Stomach (tissue), 9 donors: ENCODE data around the gene SMC2. TPM values are rescaled to one million over a fixed set of nuclear protein-coding genes. Genes with fewer than 3 reads are reported as not detected.

ENCODE experiments used
- DNase-seq, 2 donors: peaks; one replicate each; pipeline versions ENCODE4 v3.0.0 to v3.0.0-alpha.2; 2013 to 2019
- H3K27ac ChIP-seq, 5 donors: fragments of 200-600 bp in 4 of 5; sonication (generic) in 4 of 5; one replicate each; pipeline ENCODE4 v1.5.1; 2013 to 2019; ENCODE audit warnings: mild to moderate bottlenecking in 1 of 5, moderate library complexity in 1 of 5
- H3K27me3 ChIP-seq, 3 donors: fragments of 200-600 bp; sonication (generic); one replicate each; pipeline ENCODE4 v1.5.1; 2017 to 2019; ENCODE audit warnings: mixed run types in 1 of 3
- H3K36me3 ChIP-seq, 4 donors: fragments of 200-600 bp; sonication (generic); 1 replicate in 3 of 4; 2 replicates in 1 of 4; pipeline ENCODE4 v1.5.1; 2016 to 2019
- H3K4me1 ChIP-seq, 4 donors: fragments of 200-600 bp; sonication (generic); one replicate each; pipeline ENCODE4 v1.5.1; 2016 to 2019
- H3K4me3 ChIP-seq, 4 donors: fragments of 200-600 bp; sonication (generic) in 3 of 4; one replicate each; pipeline ENCODE4 v1.5.1; 2016 to 2019; ENCODE audit warnings: mild to moderate bottlenecking in 1 of 4
- H3K9me3 ChIP-seq, 4 donors: fragments of 200-600 bp; sonication (generic); one replicate each; pipeline ENCODE4 v1.5.1; 2016 to 2019
- EP300 ChIP-seq: sonication (generic); formaldehyde crosslinking; IDR thresholded peaks from one replicate; pipeline ENCODE4 v1.6.1; 2017; ENCODE audit warnings: antibody characterized with exemption
- POLR2A ChIP-seq, 4 donors: fragments of 450-650 bp; IDR thresholded peaks; one replicate each; pipeline ENCODE4 v1.6.1; 2016; ENCODE audit warnings: antibody characterized with exemption in 4 of 4, control low read depth in 2 of 4, mild to moderate bottlenecking in 1 of 4, moderate library complexity in 1 of 4
- POLR2AphosphoS5 ChIP-seq, 3 donors: sonication (generic); formaldehyde crosslinking; IDR thresholded peaks; one replicate each; pipeline ENCODE4 v1.6.1; 2016; ENCODE audit warnings: antibody characterized with exemption in 3 of 3
- WGBS, 5 donors: extraction: QIAGEN DNeasy Blood & Tissue Kit in 3 of 5; methylation state at CpG; one replicate each; pipeline versions ENCODE4 v1.1.5 to v1.1.7; 2013 to 2018; 5-methylcytosine and 5-hydroxymethylcytosine counted together
- intact Hi-C: fragments of 100-400 bp; cut with DNase I; formaldehyde crosslinking; loops from one replicate; pipeline ENCODE4 v1.15.1; 2023; ENCODE audit warnings: low total_unique reads
- polyA plus RNA-seq, 3 donors: library from polyadenylated mRNA; stranded (reverse); fragments of 200-250 nt; gene quantifications; one replicate each; pipeline ENCODE4 v1.2.3, GENCODE V29; 2013
- total RNA-seq, 5 donors: library from RNA; depleted of rRNA; stranded (reverse); fragments of >200 nt; gene quantifications; one replicate each; pipeline versions ENCODE4 v1.1.0 to v1.2.3, GENCODE V29; 2014 to 2016
- TF ChIP-seq, protein P1 (sequence below), 7 experiments: fragments of 450-650 bp in 4 of 7; fragments of 200-600 bp in 3 of 7; sonication (generic) in 3 of 7; IDR thresholded peaks; one replicate each; pipeline ENCODE4 v1.5.1; 2016 to 2019; ENCODE audit warnings: antibody characterized with exemption in 7 of 7, control low read depth in 2 of 7, mild to moderate bottlenecking in 1 of 7
- donor health status: healthy with polysubstance abuse.
- donor health status: Bipolar disorder and iron deficiency.
- donor health status: healthy.

The SMC2 gene
- total and polyA plus RNA-seq, 8 donors: 1.4 to 16.0 (median 3.4) TPM

DNA sequence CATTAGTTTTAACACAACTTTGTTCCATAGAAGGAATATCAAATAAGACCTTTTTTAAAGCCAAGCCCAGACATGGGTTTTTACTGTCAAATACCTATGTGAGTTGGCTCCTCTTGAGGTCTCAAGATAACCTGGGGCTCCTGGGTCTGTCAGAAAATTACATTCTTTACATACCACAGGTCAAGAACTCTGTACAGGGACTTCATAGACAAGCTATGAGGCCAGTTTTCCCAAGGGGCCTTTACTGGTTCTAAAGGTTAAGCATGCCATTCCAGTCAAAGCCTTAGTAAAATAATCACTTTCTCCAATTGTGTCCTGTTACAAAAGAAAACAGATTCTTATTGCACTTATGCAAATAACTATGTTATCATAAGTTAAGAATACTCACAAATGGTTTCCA, 15.5 kb upstream of the SMC2 start:
- no peaks in the 10 kb centered on the region for H3K27me3 ChIP-seq
- H3K9me3 ChIP-seq: peaks cover 0 to 22% (median 10%) of the 10 kb centered on the region in 4 donors
- no peak overlapping the region for H3K4me3 ChIP-seq
- no peaks in the 10 kb centered on the region for H3K36me3 ChIP-seq
- DNase-seq: no peak
- no peak overlapping the region for H3K27ac ChIP-seq
- TF ChIP-seq POLR2AphosphoS5 (IDR thresholded peaks at IDR 0.05) (no peak), EP300 (no peak), POLR2A (IDR thresholded peaks at IDR 0.05) (no peak)
- TF ChIP-seq, protein P1, sequence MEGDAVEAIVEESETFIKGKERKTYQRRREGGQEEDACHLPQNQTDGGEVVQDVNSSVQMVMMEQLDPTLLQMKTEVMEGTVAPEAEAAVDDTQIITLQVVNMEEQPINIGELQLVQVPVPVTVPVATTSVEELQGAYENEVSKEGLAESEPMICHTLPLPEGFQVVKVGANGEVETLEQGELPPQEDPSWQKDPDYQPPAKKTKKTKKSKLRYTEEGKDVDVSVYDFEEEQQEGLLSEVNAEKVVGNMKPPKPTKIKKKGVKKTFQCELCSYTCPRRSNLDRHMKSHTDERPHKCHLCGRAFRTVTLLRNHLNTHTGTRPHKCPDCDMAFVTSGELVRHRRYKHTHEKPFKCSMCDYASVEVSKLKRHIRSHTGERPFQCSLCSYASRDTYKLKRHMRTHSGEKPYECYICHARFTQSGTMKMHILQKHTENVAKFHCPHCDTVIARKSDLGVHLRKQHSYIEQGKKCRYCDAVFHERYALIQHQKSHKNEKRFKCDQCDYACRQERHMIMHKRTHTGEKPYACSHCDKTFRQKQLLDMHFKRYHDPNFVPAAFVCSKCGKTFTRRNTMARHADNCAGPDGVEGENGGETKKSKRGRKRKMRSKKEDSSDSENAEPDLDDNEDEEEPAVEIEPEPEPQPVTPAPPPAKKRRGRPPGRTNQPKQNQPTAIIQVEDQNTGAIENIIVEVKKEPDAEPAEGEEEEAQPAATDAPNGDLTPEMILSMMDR (IDR thresholded peaks at IDR 0.05): no peak
- intact Hi-C loops: no loop called here
- H3K4me1 ChIP-seq: peaks cover 0 to 29% (median 9%) of the 10 kb centered on the region in 4 donors

- DNase-seq: no peak
- Histone ChIP-seq H3K4me1 (peaks cover 0 to 5% (median 0%) of the 10 kb centered on the region in 4 donors), H3K27me3 (no peaks in the 10 kb centered on the region), H3K4me3 (no peak overlapping the region), H3K27ac (no peak overlapping the region), H3K36me3 (no peaks in the 10 kb centered on the region), H3K9me3 (peaks cover 0 to 22% (median 10%) of the 10 kb centered on the region in 4 donors)
- intact Hi-C loops: no loop called here
- TF ChIP-seq, protein P1 (IDR thresholded peaks at IDR 0.05): no peak
- no peak for TF ChIP-seq POLR2A (IDR thresholded peaks at IDR 0.05)
- TF ChIP-seq POLR2AphosphoS5 (IDR thresholded peaks at IDR 0.05): no peak
Measured at GRCh38 chr9:104080983-104081382, 13.1 kb upstream of the SMC2 start.

GRCh38 chr9:104082168-104082567, 11.9 kb upstream of the SMC2 start:
- DNase-seq: no peak
- peaks cover 0 to 22% (median 10%) of the 10 kb centered on the region in 4 donors for H3K9me3 ChIP-seq
- no peaks in the 10 kb centered on the region for H3K27me3 ChIP-seq
- no peaks in the 10 kb centered on the region for H3K4me1 ChIP-seq
- intact Hi-C loops: no loop called here
- TF ChIP-seq POLR2A (IDR thresholded peaks at IDR 0.05) (no peak), EP300 (no peak), POLR2AphosphoS5 (IDR thresholded peaks at IDR 0.05) (no peak)
- TF ChIP-seq, protein P1 (IDR thresholded peaks at IDR 0.05): no peak
- no peak overlapping the region for H3K4me3 ChIP-seq
- H3K36me3 ChIP-seq: no peaks in the 10 kb centered on the region
- no peak overlapping the region for H3K27ac ChIP-seq
- 87 to 100% (median 96%) methylated on average over 1 of the region's 1 CpG for WGBS, 5 donors

GRCh38 chr9:104085525-104085924, 8.6 kb upstream of the SMC2 start:
- Histone ChIP-seq H3K27ac (no peak overlapping the region), H3K36me3 (no peaks in the 10 kb centered on the region), H3K9me3 (peaks cover 0 to 21% (median 6%) of the 10 kb centered on the region in 4 donors), H3K4me3 (no peak overlapping the region), H3K4me1 (no peaks in the 10 kb centered on the region), H3K27me3 (no peaks in the 10 kb centered on the region)
- TF ChIP-seq POLR2A (IDR thresholded peaks at IDR 0.05): no peak
- TF ChIP-seq, protein P1 (IDR thresholded peaks at IDR 0.05): no peak
- no peak for TF ChIP-seq POLR2AphosphoS5 (IDR thresholded peaks at IDR 0.05)
- TF ChIP-seq EP300: no peak
- no peak for DNase-seq
- intact Hi-C loops: no loop called here
- 69 to 90% (median 79%) methylated on average over 1 of the region's 1 CpG for WGBS, 5 donors
